ENCODE measurements around the gene PLCL2. TPM values are rescaled to one million over a fixed set of nuclear protein-coding genes. Genes with fewer than 3 reads are reported as not detected.

PLCL2 gene
- total RNA-seq, 1 experiment from 2014 or later = 32.1 TPM

- no peak overlapping the region for H4K5ac ChIP-seq (ENCODE audit: insufficient read length, low read depth, low read length)
- no peak overlapping the region for H3K4me2 ChIP-seq (ENCODE audit: insufficient read depth, insufficient read length, low read length)
- WGBS (ENCODE audit: extremely low coverage, insufficient read length, low lambda C conversion rate) = no CpG with 5 or more reads among the region's 3 CpGs
- H3K4me1 Mint-ChIP-seq = peaks cover 42 to 46% of the 10 kb centered on the region in 2 experiments
- H3K9ac ChIP-seq (ENCODE audit: extremely low read depth, insufficient read length, low read length) = no peak overlapping the region
- no peaks in the 10 kb centered on the region for H4K20me1 ChIP-seq (ENCODE audit: control insufficient read depth, insufficient read depth, insufficient read length)
- no peak overlapping the region for H2AFZ ChIP-seq (ENCODE audit: low read length)
- no peaks in the 10 kb centered on the region for H3K27me3 Mint-ChIP-seq (ENCODE audit: low read depth)
- H4K91ac ChIP-seq (ENCODE audit: insufficient read length, low read depth, low read length) = no peak overlapping the region
- no peak overlapping the region for H2BK12ac ChIP-seq (ENCODE audit: insufficient read length, low read depth, low read length)
- TF ChIP-seq CTCF (conservative IDR thresholded peaks at IDR 0.05) = no peak
- no peak overlapping the region for H3K56ac ChIP-seq (ENCODE audit: insufficient read length, low read depth, low read length)
- H4K8ac ChIP-seq (replicated peaks; ENCODE audit: insufficient read length, low read depth, low read length) = no peak overlapping the region
- DNase-seq = no peak
- no peak overlapping the region for H3K18ac ChIP-seq (ENCODE audit: insufficient read length, low read depth, low read length)
- peaks cover 3 to 7% of the 10 kb centered on the region in 2 experiments; a peak in 3 of 5 replicates for H3K9me3 Mint-ChIP-seq
- H3K14ac ChIP-seq (ENCODE audit: insufficient read depth, low read length) = no peak overlapping the region
- no peaks in the 10 kb centered on the region for H3K23me2 ChIP-seq (ENCODE audit: insufficient read length, low read depth, low read length, poor library complexity, severe bottlenecking)
- H3K23ac ChIP-seq (ENCODE audit: insufficient read length, low read depth, low read length) = no peak overlapping the region
- no peaks in the 10 kb centered on the region for H3K4me1 ChIP-seq (ENCODE audit: insufficient read depth, low read length)
- H2BK15ac ChIP-seq (ENCODE audit: low read depth, low read length) = no peak overlapping the region
- H2AK5ac ChIP-seq (ENCODE audit: insufficient read length, low read length) = no peak overlapping the region
- peaks cover 1 to 36% (median 28%) of the 10 kb centered on the region in 3 experiments; a peak in 5 of 7 replicates for H3K36me3 Mint-ChIP-seq (ENCODE audit: insufficient read depth in 1 of 3, low read depth in 3 of 3)
- no peak overlapping the region for H3K27ac ChIP-seq (ENCODE audit: insufficient read length, low read depth, low read length)
- H3K4me3 Mint-ChIP-seq = no peak overlapping the region
- no peak overlapping the region for H2BK120ac ChIP-seq (ENCODE audit: low read depth, low read length, poor library complexity, severe bottlenecking)
- no peak overlapping the region for H2BK20ac ChIP-seq (ENCODE audit: low read depth, low read length, poor library complexity, severe bottlenecking)
- no peaks in the 10 kb centered on the region for H3K79me1 ChIP-seq (ENCODE audit: insufficient read depth, low read depth, low read length, poor library complexity, severe bottlenecking)
- no peak overlapping the region for H3T11ph ChIP-seq (ENCODE audit: low read length)
- H3K9me3 ChIP-seq (ENCODE audit: control insufficient read depth, low read depth, low read length) = no peaks in the 10 kb centered on the region
- no peak overlapping the region for H3K4ac ChIP-seq (ENCODE audit: low read depth, low read length)
- peak overlapping the region; percentile 0 to 62 (median 10); a peak in 4 of 7 replicates for H3K27ac Mint-ChIP-seq
- no peaks in the 10 kb centered on the region for H3K27me3 ChIP-seq (ENCODE audit: insufficient read depth, low read length)
- no peaks in the 10 kb centered on the region for H3K79me2 ChIP-seq (ENCODE audit: insufficient read depth, low read length)
- no peak overlapping the region for H2BK5ac ChIP-seq (ENCODE audit: insufficient read length, low read length)
Observed at GRCh38 chr3:17088017-17088416, 203.3 kb downstream of the PLCL2 start.
